Measurements from ENCODE around the gene TMEM185B.
"Not testable (repeated sequence)": the region's sequence is repeated elsewhere in the genome, so short reads cannot be mapped to it uniquely, and the experiment has no call there.

Gene TMEM185B

GRCh38 chr2:120204417-120204816, 18.8 kb downstream of the TMEM185B start:
- no peak overlapping the region for H3K4me2 ChIP-seq (ENCODE audit: low read depth, low read length, poor library complexity, severe bottlenecking)
- no peak overlapping the region for H3K9ac ChIP-seq (ENCODE audit: low read depth, low read length, poor library complexity, severe bottlenecking)
- H3K9me3 ChIP-seq (ENCODE audit: insufficient read depth, low read depth, low read length) = no peaks in the 10 kb centered on the region
- H3K27me3 ChIP-seq (ENCODE audit: insufficient read depth, low read length, poor library complexity, severe bottlenecking) = no peaks in the 10 kb centered on the region
- H3K36me3 ChIP-seq (ENCODE audit: insufficient read depth, low read length) = no peaks in the 10 kb centered on the region
- no peaks in the 10 kb centered on the region for H3K79me2 ChIP-seq (ENCODE audit: insufficient read depth, low read length)
- H3F3A ChIP-seq (ENCODE audit: low read depth) = no peaks in the 10 kb centered on the region
- H3K4me1 ChIP-seq (ENCODE audit: insufficient read depth, low read length, poor library complexity, severe bottlenecking) = no peaks in the 10 kb centered on the region
- no peak overlapping the region for H3K4me3 ChIP-seq (ENCODE audit: low read length, poor library complexity, severe bottlenecking)
- H2AFZ ChIP-seq (ENCODE audit: low read length) = no peak overlapping the region
- H3K9me2 ChIP-seq (replicated peaks; ENCODE audit: low read depth, low read length) = no peaks in the 10 kb centered on the region
- TF ChIP-seq EZH2phosphoT487 (IDR thresholded peaks at IDR 0.05; ENCODE audit: borderline replicate concordance) (no peak), CTCF (conservative IDR thresholded peaks at IDR 0.05; ENCODE audit: low read length) (no peak)
- no peaks in the 10 kb centered on the region for H4K20me1 ChIP-seq (ENCODE audit: insufficient read depth, low read length, poor library complexity, severe bottlenecking)

GRCh38 chr2:120204022-120204405, 19.2 kb downstream of the TMEM185B start:
- Histone ChIP-seq H3K79me2 (ENCODE audit: insufficient read depth, low read length) (no peaks in the 10 kb centered on the region), H3K36me3 (ENCODE audit: insufficient read depth, low read length) (no peaks in the 10 kb centered on the region), H4K20me1 (ENCODE audit: insufficient read depth, low read length, poor library complexity, severe bottlenecking) (no peaks in the 10 kb centered on the region), H3K4me1 (ENCODE audit: insufficient read depth, low read length, poor library complexity, severe bottlenecking) (no peaks in the 10 kb centered on the region), H3K4me3 (ENCODE audit: low read length, poor library complexity, severe bottlenecking) (no peak overlapping the region), H3K4me2 (ENCODE audit: low read depth, low read length, poor library complexity, severe bottlenecking) (no peak overlapping the region), H3F3A (ENCODE audit: low read depth) (no peaks in the 10 kb centered on the region), H2AFZ (ENCODE audit: low read length) (no peak overlapping the region), H3K9me3 (ENCODE audit: insufficient read depth, low read depth, low read length) (no peaks in the 10 kb centered on the region), H3K9ac (ENCODE audit: low read depth, low read length, poor library complexity, severe bottlenecking) (no peak overlapping the region), H3K9me2 (replicated peaks; ENCODE audit: low read depth, low read length) (no peaks in the 10 kb centered on the region), H3K27me3 (ENCODE audit: insufficient read depth, low read length, poor library complexity, severe bottlenecking) (no peaks in the 10 kb centered on the region)
- TF ChIP-seq EZH2phosphoT487 (IDR thresholded peaks at IDR 0.05; ENCODE audit: borderline replicate concordance) = no peak
- no peak for TF ChIP-seq CTCF (conservative IDR thresholded peaks at IDR 0.05; ENCODE audit: low read length)

GRCh38 chr2:120203251-120204021, 19.8 kb downstream of the TMEM185B start:
- no peaks in the 10 kb centered on the region for H3K27me3 ChIP-seq (ENCODE audit: insufficient read depth, low read length, poor library complexity, severe bottlenecking)
- H2AFZ ChIP-seq (ENCODE audit: low read length) = no peak overlapping the region
- H4K20me1 ChIP-seq (ENCODE audit: insufficient read depth, low read length, poor library complexity, severe bottlenecking) = no peaks in the 10 kb centered on the region
- H3K9ac ChIP-seq (ENCODE audit: low read depth, low read length, poor library complexity, severe bottlenecking) = no peak overlapping the region
- no peaks in the 10 kb centered on the region for H3K79me2 ChIP-seq (ENCODE audit: insufficient read depth, low read length)
- H3F3A ChIP-seq (ENCODE audit: low read depth) = no peaks in the 10 kb centered on the region
- no peaks in the 10 kb centered on the region for H3K9me2 ChIP-seq (replicated peaks; ENCODE audit: low read depth, low read length)
- no peak overlapping the region for H3K4me2 ChIP-seq (ENCODE audit: low read depth, low read length, poor library complexity, severe bottlenecking)
- H3K4me3 ChIP-seq (ENCODE audit: low read length, poor library complexity, severe bottlenecking) = no peak overlapping the region
- H3K4me1 ChIP-seq (ENCODE audit: insufficient read depth, low read length, poor library complexity, severe bottlenecking) = no peaks in the 10 kb centered on the region
- no peak for TF ChIP-seq CTCF (conservative IDR thresholded peaks at IDR 0.05; ENCODE audit: low read length)
- TF ChIP-seq EZH2phosphoT487 (IDR thresholded peaks at IDR 0.05; ENCODE audit: borderline replicate concordance) = no peak
- H3K9me3 ChIP-seq (ENCODE audit: insufficient read depth, low read depth, low read length) = no peaks in the 10 kb centered on the region
- no peaks in the 10 kb centered on the region for H3K36me3 ChIP-seq (ENCODE audit: insufficient read depth, low read length)

- H3K4me3 ChIP-seq (ENCODE audit: low read length, poor library complexity, severe bottlenecking); H3F3A ChIP-seq (ENCODE audit: low read depth); H3K9me2 ChIP-seq (replicated peaks; ENCODE audit: low read depth, low read length); H3K27me3 ChIP-seq (ENCODE audit: insufficient read depth, low read length, poor library complexity, severe bottlenecking); H3K4me1 ChIP-seq (ENCODE audit: insufficient read depth, low read length, poor library complexity, severe bottlenecking); H3K79me2 ChIP-seq (ENCODE audit: insufficient read depth, low read length); H3K4me2 ChIP-seq (ENCODE audit: low read depth, low read length, poor library complexity, severe bottlenecking); H4K20me1 ChIP-seq (ENCODE audit: insufficient read depth, low read length, poor library complexity, severe bottlenecking); H3K9ac ChIP-seq (ENCODE audit: low read depth, low read length, poor library complexity, severe bottlenecking); H2AFZ ChIP-seq (ENCODE audit: low read length); H3K9me3 ChIP-seq (ENCODE audit: insufficient read depth, low read depth, low read length); H3K36me3 ChIP-seq (ENCODE audit: insufficient read depth, low read length): not testable (repeated sequence)
Measured at GRCh38 chr2:120199817-120200459, 23.3 kb downstream of the TMEM185B start.
